B cell (primary cell): Measurements from ENCODE around the gene ABCA2.

Source experiments
- CTCF ChIP-seq: fragments of 200-600 bp; IDR thresholded peaks from one replicate; pipeline ENCODE4 v1.8.0; 2022; ENCODE audit warnings: antibody characterized with exemption, mild to moderate bottlenecking
- EZH2 ChIP-seq: IDR thresholded peaks from 2 replicates; pipeline ENCODE4 v1.6.1; 2012; ENCODE audit warnings: borderline replicate concordance, low read depth, mild to moderate bottlenecking, moderate library complexity, low read length; ENCODE audit not compliant: insufficient read depth, poor library complexity, severe bottlenecking

DNA sequence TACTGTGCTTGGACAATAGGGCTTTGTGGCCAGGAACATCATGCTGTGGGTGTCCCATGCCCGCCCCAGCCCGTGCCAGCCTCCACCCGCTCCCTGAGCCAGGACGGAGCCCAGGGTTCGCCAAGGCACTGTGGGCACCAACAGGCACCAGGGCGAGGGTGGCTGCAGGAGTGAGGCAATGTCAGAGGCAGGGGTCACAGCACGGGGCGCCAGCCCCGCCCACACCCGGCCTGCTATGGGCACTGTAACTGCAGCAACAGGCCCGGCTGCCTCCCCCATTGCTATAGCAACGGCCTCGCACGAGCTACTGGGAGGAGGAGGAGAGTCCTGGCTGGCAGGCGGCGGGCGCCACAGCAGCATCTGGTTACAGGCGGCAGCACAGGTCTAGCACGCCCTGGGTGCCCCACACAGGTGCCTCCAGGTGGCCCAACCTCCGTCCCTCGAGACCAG lies 2.5 kb downstream of the ABCA2 start:
- TF ChIP-seq CTCF (no peak), EZH2 (no peak)
